Tibial nerve (tissue), 4 donors: Measurements from ENCODE around the gene NEB.

Experiments used
- EP300 ChIP-seq, 2 donors: sonication (generic); formaldehyde crosslinking; IDR thresholded peaks; one replicate each; pipeline ENCODE4 v1.6.1; 2017; ENCODE audit warnings: antibody characterized with exemption in 2 of 2, mild to moderate bottlenecking in 1 of 2
- POLR2A ChIP-seq, 2 donors: fragments of 450-650 bp; IDR thresholded peaks; one replicate each; pipeline ENCODE4 v1.6.1; 2017; ENCODE audit warnings: antibody characterized with exemption in 2 of 2, mild to moderate bottlenecking in 2 of 2, moderate library complexity in 2 of 2
- TF ChIP-seq, protein P1 (sequence below), 5 experiments: fragments of 200-600 bp in 3 of 5; fragments of 450-650 bp in 2 of 5; sonication (generic) in 3 of 5; IDR thresholded peaks; one replicate each; pipeline ENCODE4 v1.5.1; 2016 to 2019; ENCODE audit warnings: antibody characterized with exemption in 5 of 5, mild to moderate bottlenecking in 3 of 5, moderate library complexity in 2 of 5

DNA sequence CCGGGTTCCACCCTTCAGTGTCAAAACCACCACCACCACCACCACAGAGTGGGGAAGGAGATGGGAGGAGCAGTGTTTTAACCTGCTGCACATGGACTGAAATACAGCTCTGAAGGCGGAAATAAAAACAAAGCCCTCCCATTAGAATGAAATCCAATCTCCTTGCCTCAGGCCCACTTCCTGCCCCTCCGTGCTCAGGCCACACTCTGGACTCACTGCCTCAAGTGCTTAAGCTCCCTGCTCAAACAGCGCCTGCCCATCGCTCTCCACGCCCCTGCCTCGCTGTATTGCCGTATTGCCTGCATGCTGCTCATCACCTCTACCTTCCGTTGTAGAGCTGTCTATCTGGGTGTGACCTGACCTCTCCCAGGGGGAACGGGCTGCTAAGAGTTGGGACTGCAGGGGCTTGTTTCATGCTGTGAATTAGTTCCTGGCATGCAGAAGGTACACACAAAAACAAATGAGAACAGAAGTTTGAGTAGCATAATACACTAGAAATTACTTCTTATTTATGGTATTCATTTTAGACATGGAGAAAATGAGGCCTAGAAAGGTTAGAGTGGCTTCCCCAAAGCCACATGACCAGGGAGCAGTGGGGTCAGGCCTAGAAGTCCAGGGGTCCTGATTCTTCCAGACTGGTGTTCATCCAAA, 31.6 kb upstream of the NEB start:
- TF ChIP-seq, protein P1, sequence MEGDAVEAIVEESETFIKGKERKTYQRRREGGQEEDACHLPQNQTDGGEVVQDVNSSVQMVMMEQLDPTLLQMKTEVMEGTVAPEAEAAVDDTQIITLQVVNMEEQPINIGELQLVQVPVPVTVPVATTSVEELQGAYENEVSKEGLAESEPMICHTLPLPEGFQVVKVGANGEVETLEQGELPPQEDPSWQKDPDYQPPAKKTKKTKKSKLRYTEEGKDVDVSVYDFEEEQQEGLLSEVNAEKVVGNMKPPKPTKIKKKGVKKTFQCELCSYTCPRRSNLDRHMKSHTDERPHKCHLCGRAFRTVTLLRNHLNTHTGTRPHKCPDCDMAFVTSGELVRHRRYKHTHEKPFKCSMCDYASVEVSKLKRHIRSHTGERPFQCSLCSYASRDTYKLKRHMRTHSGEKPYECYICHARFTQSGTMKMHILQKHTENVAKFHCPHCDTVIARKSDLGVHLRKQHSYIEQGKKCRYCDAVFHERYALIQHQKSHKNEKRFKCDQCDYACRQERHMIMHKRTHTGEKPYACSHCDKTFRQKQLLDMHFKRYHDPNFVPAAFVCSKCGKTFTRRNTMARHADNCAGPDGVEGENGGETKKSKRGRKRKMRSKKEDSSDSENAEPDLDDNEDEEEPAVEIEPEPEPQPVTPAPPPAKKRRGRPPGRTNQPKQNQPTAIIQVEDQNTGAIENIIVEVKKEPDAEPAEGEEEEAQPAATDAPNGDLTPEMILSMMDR (IDR thresholded peaks at IDR 0.05) = no peak
- TF ChIP-seq EP300 (IDR thresholded peaks at IDR 0.05) (no peak), POLR2A (IDR thresholded peaks at IDR 0.05) (no peak)
